Measurements from ENCODE around the gene TMCC2.

The TMCC2 gene

GRCh38 chr1:205273551-205273982 is 45.8 kb downstream of the TMCC2 start:
- no peak overlapping the region for H3K4me3 ChIP-seq (ENCODE audit: severe bottlenecking)
- ATAC-seq (ENCODE audit: low read depth), result peak; percentile 74
- H3K27ac ChIP-seq (ENCODE audit: poor library complexity, severe bottlenecking), result peak overlapping the region; percentile 6
- no peak for DNase-seq (ENCODE audit: low spot score)
- H3K36me3 ChIP-seq (ENCODE audit: low read depth), result no peaks in the 10 kb centered on the region
- TF ChIP-seq CTCF (IDR thresholded peaks at IDR 0.05; ENCODE audit: poor library complexity, severe bottlenecking), result peak; percentile 98
- no peaks in the 10 kb centered on the region for H3K27me3 ChIP-seq (ENCODE audit: insufficient read depth, poor library complexity, severe bottlenecking)
- peaks cover 8% of the 10 kb centered on the region for H3K4me1 ChIP-seq (ENCODE audit: insufficient read depth, poor library complexity, severe bottlenecking)
- no peaks in the 10 kb centered on the region for H3K9me3 ChIP-seq (ENCODE audit: severe bottlenecking)

GRCh38 chr1:205274041-205274691 is 46.4 kb downstream of the TMCC2 start:
- ATAC-seq (ENCODE audit: low read depth) (no peak), DNase-seq (ENCODE audit: low spot score) (no peak)
- TF ChIP-seq CTCF (IDR thresholded peaks at IDR 0.05; ENCODE audit: poor library complexity, severe bottlenecking), result peak; percentile 3

GRCh38 chr1:205275133-205275532 is 47.4 kb downstream of the TMCC2 start:
- ATAC-seq (ENCODE audit: low read depth) (no peak), DNase-seq (ENCODE audit: low spot score) (no peak)
- peaks cover 8% of the 10 kb centered on the region for H3K4me1 ChIP-seq (ENCODE audit: insufficient read depth, poor library complexity, severe bottlenecking)
- H3K27ac ChIP-seq (ENCODE audit: poor library complexity, severe bottlenecking), result peak overlapping the region; percentile 39
- no peak for TF ChIP-seq CTCF (IDR thresholded peaks at IDR 0.05; ENCODE audit: poor library complexity, severe bottlenecking)
- no peak overlapping the region for H3K4me3 ChIP-seq (ENCODE audit: severe bottlenecking)
- H3K36me3 ChIP-seq (ENCODE audit: low read depth), result no peaks in the 10 kb centered on the region
- no peaks in the 10 kb centered on the region for H3K27me3 ChIP-seq (ENCODE audit: insufficient read depth, poor library complexity, severe bottlenecking)
- H3K9me3 ChIP-seq (ENCODE audit: severe bottlenecking), result no peaks in the 10 kb centered on the region

More at GRCh38 chr1:205274041-205274691, 46.4 kb downstream of the TMCC2 start:
- H3K9me3 ChIP-seq (ENCODE audit: severe bottlenecking), result no peaks in the 10 kb centered on the region
- no peaks in the 10 kb centered on the region for H3K36me3 ChIP-seq (ENCODE audit: low read depth)
- H3K27ac ChIP-seq (ENCODE audit: poor library complexity, severe bottlenecking), result peak overlapping the region; percentile 6
- no peak overlapping the region for H3K4me3 ChIP-seq (ENCODE audit: severe bottlenecking)
- peaks cover 8% of the 10 kb centered on the region for H3K4me1 ChIP-seq (ENCODE audit: insufficient read depth, poor library complexity, severe bottlenecking)
- no peaks in the 10 kb centered on the region for H3K27me3 ChIP-seq (ENCODE audit: insufficient read depth, poor library complexity, severe bottlenecking)

- Histone ChIP-seq H3K27ac (ENCODE audit: poor library complexity, severe bottlenecking) (peak overlapping the region; percentile 39), H3K27me3 (ENCODE audit: insufficient read depth, poor library complexity, severe bottlenecking) (no peaks in the 10 kb centered on the region), H3K36me3 (ENCODE audit: low read depth) (no peaks in the 10 kb centered on the region), H3K4me3 (ENCODE audit: severe bottlenecking) (no peak overlapping the region), H3K9me3 (ENCODE audit: severe bottlenecking) (no peaks in the 10 kb centered on the region), H3K4me1 (ENCODE audit: insufficient read depth, poor library complexity, severe bottlenecking) (peaks cover 8% of the 10 kb centered on the region)
- no peak for TF ChIP-seq CTCF (IDR thresholded peaks at IDR 0.05; ENCODE audit: poor library complexity, severe bottlenecking)
- DNase-seq (ENCODE audit: low spot score) (no peak), ATAC-seq (ENCODE audit: low read depth) (peak; percentile 40)
Measured at GRCh38 chr1:205275916-205276688, 48.4 kb downstream of the TMCC2 start.

Measured in RWPE2 (cell line).